HCT116 (cell line): ENCODE data around the gene GUCA2B. TPM values are rescaled to one million over a fixed set of nuclear protein-coding genes. Genes with fewer than 3 reads are reported as not detected.

Experiments
- ATAC-seq: fragments of 200-7000 bp; cut with Tn5 transposase; 2 replicates; pipeline ENCODE4 v1.9.1; 2020; ENCODE audit warnings: mild to moderate bottlenecking, moderate library complexity
- BruUV-seq: library from RNA; stranded (reverse); fragments of 400-500 nt; replicated peaks from 2 replicates; lab custom pipeline; 2021; lab: Mats Ljungman, UMichigan
- CTCF ChIA-PET: fragments of 300-600 bp; sonication (Branson Sonifier 250); formaldehyde crosslinking; loops from one replicate; lab custom pipeline; 2021; ENCODE audit warnings: antibody characterized with exemption; lab: Charles Lee
- POLR2A ChIA-PET: fragments of 300-600, 350-600 bp; sonication (Branson Sonifier 250); formaldehyde crosslinking; loops from one replicate; lab custom pipeline; 2021; ENCODE audit warnings: antibody characterized with exemption; lab: Charles Lee
- RAD21 ChIA-PET, 2 experiments: fragments of 300-600 bp; sonication (Branson Sonifier 250); formaldehyde crosslinking; loops; one replicate each; lab custom pipeline; 2023; ENCODE audit warnings: low total read pairs in 2 of 2; ENCODE audit not compliant: uncharacterized antibody in 2 of 2, unreplicated experiment in 2 of 2, low non-redundant PET in 1 of 2; lab: Charles Lee
- DNase-seq: peaks from one replicate; pipeline ENCODE4 v3.0.0-alpha.2; 2010; ENCODE audit warnings: low read depth, low spot score
- H2AFZ ChIP-seq: fragments of 200-600 bp; shearing (Covaris generic), sonication (generic); 2 replicates; pipeline ENCODE4 v1.6.1; 2017; ENCODE audit warnings: low read depth, mixed run types, mixed read lengths, antibody characterized with exemption, low read length; ENCODE audit not compliant: poor library complexity, severe bottlenecking
- H3K27ac ChIP-seq: 2 replicates; pipeline ENCODE4 v1.5.1; 2012; ENCODE audit warnings: low read depth, low read length
- H3K27me3 ChIP-seq: fragments of 200-600 bp; sonication (generic); 2 replicates; pipeline ENCODE4 v1.6.1; 2016; ENCODE audit warnings: mixed run types, low read length, mixed read lengths; ENCODE audit not compliant: insufficient read depth
- H3K36me3 ChIP-seq, 2 experiments: fragments of 200-500 bp in 1 of 2; fragments of 200-600 bp in 1 of 2; sonication (Bioruptor generic) in 1 of 2; sonication (generic) in 1 of 2; 2 replicates each; pipeline versions ENCODE4 v1.5.1 to v1.6.1; 2014 to 2016; ENCODE audit warnings: low read length in 2 of 2, inconsistent platforms in 1 of 2, mixed read lengths in 1 of 2, mixed run types in 1 of 2; ENCODE audit not compliant: insufficient read depth in 2 of 2, control insufficient read depth in 1 of 2
- H3K4me1 ChIP-seq, 2 experiments: fragments of 200-600 bp in 1 of 2; sonication (generic) in 1 of 2; 2 replicates each; pipeline versions ENCODE4 v1.5.1 to v1.6.1; 2012 to 2017; ENCODE audit warnings: low read length in 2 of 2, inconsistent platforms in 1 of 2, mild to moderate bottlenecking in 1 of 2, mixed read lengths in 1 of 2, mixed run types in 1 of 2, moderate library complexity in 1 of 2; ENCODE audit not compliant: insufficient read depth in 2 of 2, control insufficient read depth in 1 of 2
- H3K4me2 ChIP-seq: fragments of 200-600 bp; sonication (generic); 2 replicates; pipeline ENCODE4 v1.6.1; 2017; ENCODE audit warnings: mixed run types, low read length, mixed read lengths
- H3K4me3 ChIP-seq, 2 experiments: fragments of 200-600 bp in 1 of 2; sonication (generic) in 1 of 2; replicated peaks in 1 of 2; 2 replicates each; pipeline ENCODE4 v1.5.1; 2011 to 2016; ENCODE audit warnings: low read length in 2 of 2, control low read depth in 1 of 2, low read depth in 1 of 2, mild to moderate bottlenecking in 1 of 2, mixed read lengths in 1 of 2, mixed run types in 1 of 2
- H3K79me2 ChIP-seq: fragments of 200-600 bp; sonication (generic); 2 replicates; pipeline ENCODE4 v1.6.1; 2017; ENCODE audit warnings: mild to moderate bottlenecking, mixed run types, low read length, moderate library complexity, mixed read lengths; ENCODE audit not compliant: insufficient read depth
- H3K9ac ChIP-seq: fragments of 200-600 bp; sonication (generic); 2 replicates; pipeline ENCODE4 v1.6.1; 2016; ENCODE audit warnings: low read length, mixed read lengths
- H3K9me2 ChIP-seq: fragments of 200-600 bp; sonication (generic), shearing (Covaris generic); 2 replicates; pipeline ENCODE4 v1.6.1; 2017; ENCODE audit warnings: mixed run types, mild to moderate bottlenecking, moderate library complexity; ENCODE audit not compliant: insufficient read depth
- H3K9me3 ChIP-seq, 2 experiments: fragments of 200-500 bp in 1 of 2; fragments of 200-600 bp in 1 of 2; sonication (Bioruptor generic) in 1 of 2; sonication (generic) in 1 of 2; 2 replicates each; pipeline ENCODE4 v1.6.1; 2014 to 2017; ENCODE audit warnings: low read length in 2 of 2, mixed read lengths in 2 of 2, inconsistent platforms in 1 of 2, low read depth in 1 of 2, mild to moderate bottlenecking in 1 of 2, mixed run types in 1 of 2, moderate library complexity in 1 of 2; ENCODE audit not compliant: control insufficient read depth in 1 of 2, insufficient read depth in 1 of 2
- H4K20me1 ChIP-seq: fragments of 200-600 bp; sonication (generic), shearing (Covaris generic); 2 replicates; pipeline ENCODE4 v1.6.1; 2017; ENCODE audit warnings: mixed run types, mild to moderate bottlenecking, moderate library complexity; ENCODE audit not compliant: insufficient read depth
- CBX3 ChIP-seq: IDR thresholded peaks from 2 replicates; pipeline ENCODE4 v1.6.1; 2012; ENCODE audit warnings: low read depth
- EGR1 ChIP-seq: IDR thresholded peaks from 2 replicates; pipeline ENCODE4 v1.6.1; 2012; ENCODE audit warnings: low read depth
- ELF1 ChIP-seq: IDR thresholded peaks from 2 replicates; pipeline ENCODE4 v1.6.1; 2012; ENCODE audit warnings: low read depth, borderline replicate concordance
- POLR2AphosphoS5 ChIP-seq: IDR thresholded peaks from 2 replicates; pipeline ENCODE4 v1.6.1; 2011; ENCODE audit warnings: mild to moderate bottlenecking, low read depth, low read length, moderate library complexity
- RAD21 ChIP-seq: IDR thresholded peaks from 2 replicates; pipeline ENCODE4 v1.6.1; 2012; ENCODE audit warnings: low read depth, mild to moderate bottlenecking
- SRF ChIP-seq: IDR thresholded peaks from 2 replicates; pipeline ENCODE4 v1.6.1; 2012; ENCODE audit warnings: low read depth
- TCF7L2 ChIP-seq: IDR thresholded peaks from 2 replicates; pipeline ENCODE4 v1.7.0; 2011; ENCODE audit warnings: borderline replicate concordance, inconsistent platforms; ENCODE audit not compliant: insufficient read depth, insufficient read length; ENCODE audit errors: extremely low read depth
- ZFX ChIP-seq: fragments of 450-650 bp; IDR thresholded peaks from 2 replicates; pipeline ENCODE4 v1.6.1; 2017
- intact Hi-C: fragments of 100-400 bp; cut with micrococcal nuclease; formaldehyde crosslinking; loops from 2 replicates; pipeline ENCODE4 v1.10.0; 2022
- total RNA-seq: library from RNA; stranded (reverse); gene quantifications from one replicate; pipeline ENCODE4 v1.2.1, GENCODE V29; 2021; ENCODE audit not compliant: unreplicated experiment
- TF ChIP-seq, protein P1 (sequence below): IDR thresholded peaks from 2 replicates; pipeline ENCODE4 v1.6.1; 2012; ENCODE audit warnings: low read depth
- TF ChIP-seq, protein P2 (sequence below): IDR thresholded peaks from 2 replicates; pipeline ENCODE4 v1.6.1; 2011; ENCODE audit warnings: mild to moderate bottlenecking, low read length, moderate library complexity; ENCODE audit not compliant: insufficient replicate concordance; ENCODE audit errors: extremely low read depth

The GUCA2B gene
- total RNA-seq, 1 experiment from 2014 or later: not detected

DNA sequence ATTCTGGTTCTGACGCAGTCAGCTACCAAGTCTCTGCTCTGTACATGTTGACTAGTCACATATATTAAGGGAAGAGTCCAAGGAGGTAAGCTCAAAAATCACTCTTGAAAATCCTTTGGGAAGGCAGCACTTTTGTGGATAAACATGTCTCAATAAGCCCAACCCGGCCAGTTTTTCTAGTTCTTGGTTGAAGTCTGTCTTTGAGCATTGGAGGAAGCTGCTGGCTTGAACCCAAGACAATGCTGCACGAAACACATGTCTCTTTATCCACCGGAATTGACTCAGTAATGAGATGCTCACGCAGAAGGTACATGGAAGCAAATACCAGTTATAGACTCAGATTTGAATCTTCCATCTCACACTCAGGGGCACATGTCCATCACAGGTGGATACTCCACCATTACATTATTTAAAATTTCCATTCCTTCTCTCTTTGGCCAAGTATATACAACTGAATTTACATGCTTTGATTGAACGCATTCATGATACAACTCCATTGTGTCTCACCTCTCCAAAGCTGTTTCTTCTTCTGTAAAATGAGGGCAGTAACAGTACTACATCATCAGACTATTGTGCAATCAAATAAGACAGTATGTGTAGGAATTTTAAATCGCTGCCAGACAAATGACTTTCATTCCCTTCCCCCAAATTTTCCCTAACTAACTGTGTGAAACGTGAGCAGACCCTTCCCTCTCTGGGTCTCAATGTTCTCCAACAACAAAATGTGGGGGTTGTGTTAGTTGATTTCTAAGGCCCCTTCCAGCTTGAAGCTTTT lies 20.9 kb downstream of the GUCA2B start:
- H3K4me1 ChIP-seq: peaks cover 4 to 12% of the 10 kb centered on the region in 2 experiments
- no peaks in the 10 kb centered on the region for H3K27me3 ChIP-seq
- H3K27ac ChIP-seq: no peak overlapping the region
- H4K20me1 ChIP-seq: 0 out of 2 replicates have a peak, but pooled peaks cover 5% of the 10 kb centered on the region
- H3K4me3 ChIP-seq: no peak overlapping the region
- ChIA-PET CTCF (interaction anchor here (0.6 to 2.3 kb wide), 21 partner anchors 9 to 811 kb away, joined by 3 to 21 read pairs (median 4); partner anchors contain the start of genes C1orf50, GUCA2A and P3H1), POLR2A (no interaction called here), RAD21 (no interaction called here)
- no peaks in the 10 kb centered on the region for H3K79me2 ChIP-seq
- BruUV-seq: TSS peak; percentile 4
- H3K36me3 ChIP-seq: peaks cover 0 to 3% of the 10 kb centered on the region in 2 experiments; a peak in 1 of 4 replicates
- H3K9me3 ChIP-seq: no peaks in the 10 kb centered on the region
- no peak overlapping the region for H2AFZ ChIP-seq
- no peak overlapping the region for H3K9ac ChIP-seq
- TF ChIP-seq ZFX (no peak), RAD21 (no peak), EGR1 (no peak), SRF (no peak), POLR2AphosphoS5 (no peak), TCF7L2 (no peak), CBX3 (no peak), ELF1 (no peak)
- TF ChIP-seq, protein P1, sequence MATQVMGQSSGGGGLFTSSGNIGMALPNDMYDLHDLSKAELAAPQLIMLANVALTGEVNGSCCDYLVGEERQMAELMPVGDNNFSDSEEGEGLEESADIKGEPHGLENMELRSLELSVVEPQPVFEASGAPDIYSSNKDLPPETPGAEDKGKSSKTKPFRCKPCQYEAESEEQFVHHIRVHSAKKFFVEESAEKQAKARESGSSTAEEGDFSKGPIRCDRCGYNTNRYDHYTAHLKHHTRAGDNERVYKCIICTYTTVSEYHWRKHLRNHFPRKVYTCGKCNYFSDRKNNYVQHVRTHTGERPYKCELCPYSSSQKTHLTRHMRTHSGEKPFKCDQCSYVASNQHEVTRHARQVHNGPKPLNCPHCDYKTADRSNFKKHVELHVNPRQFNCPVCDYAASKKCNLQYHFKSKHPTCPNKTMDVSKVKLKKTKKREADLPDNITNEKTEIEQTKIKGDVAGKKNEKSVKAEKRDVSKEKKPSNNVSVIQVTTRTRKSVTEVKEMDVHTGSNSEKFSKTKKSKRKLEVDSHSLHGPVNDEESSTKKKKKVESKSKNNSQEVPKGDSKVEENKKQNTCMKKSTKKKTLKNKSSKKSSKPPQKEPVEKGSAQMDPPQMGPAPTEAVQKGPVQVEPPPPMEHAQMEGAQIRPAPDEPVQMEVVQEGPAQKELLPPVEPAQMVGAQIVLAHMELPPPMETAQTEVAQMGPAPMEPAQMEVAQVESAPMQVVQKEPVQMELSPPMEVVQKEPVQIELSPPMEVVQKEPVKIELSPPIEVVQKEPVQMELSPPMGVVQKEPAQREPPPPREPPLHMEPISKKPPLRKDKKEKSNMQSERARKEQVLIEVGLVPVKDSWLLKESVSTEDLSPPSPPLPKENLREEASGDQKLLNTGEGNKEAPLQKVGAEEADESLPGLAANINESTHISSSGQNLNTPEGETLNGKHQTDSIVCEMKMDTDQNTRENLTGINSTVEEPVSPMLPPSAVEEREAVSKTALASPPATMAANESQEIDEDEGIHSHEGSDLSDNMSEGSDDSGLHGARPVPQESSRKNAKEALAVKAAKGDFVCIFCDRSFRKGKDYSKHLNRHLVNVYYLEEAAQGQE: no peak
- TF ChIP-seq, protein P2, sequence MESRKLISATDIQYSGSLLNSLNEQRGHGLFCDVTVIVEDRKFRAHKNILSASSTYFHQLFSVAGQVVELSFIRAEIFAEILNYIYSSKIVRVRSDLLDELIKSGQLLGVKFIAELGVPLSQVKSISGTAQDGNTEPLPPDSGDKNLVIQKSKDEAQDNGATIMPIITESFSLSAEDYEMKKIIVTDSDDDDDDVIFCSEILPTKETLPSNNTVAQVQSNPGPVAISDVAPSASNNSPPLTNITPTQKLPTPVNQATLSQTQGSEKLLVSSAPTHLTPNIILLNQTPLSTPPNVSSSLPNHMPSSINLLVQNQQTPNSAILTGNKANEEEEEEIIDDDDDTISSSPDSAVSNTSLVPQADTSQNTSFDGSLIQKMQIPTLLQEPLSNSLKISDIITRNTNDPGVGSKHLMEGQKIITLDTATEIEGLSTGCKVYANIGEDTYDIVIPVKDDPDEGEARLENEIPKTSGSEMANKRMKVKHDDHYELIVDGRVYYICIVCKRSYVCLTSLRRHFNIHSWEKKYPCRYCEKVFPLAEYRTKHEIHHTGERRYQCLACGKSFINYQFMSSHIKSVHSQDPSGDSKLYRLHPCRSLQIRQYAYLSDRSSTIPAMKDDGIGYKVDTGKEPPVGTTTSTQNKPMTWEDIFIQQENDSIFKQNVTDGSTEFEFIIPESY: no peak
- no peak for ATAC-seq
- no peak overlapping the region for H3K4me2 ChIP-seq
- no peaks in the 10 kb centered on the region for H3K9me2 ChIP-seq
- intact Hi-C loops: loop anchor here (1.0 to 10.0 kb wide), 4 partner anchors 27 to 909 kb away; no protein-coding TSS in a partner anchor
- DNase-seq: no peak
